Measurements from ENCODE around the gene CLCN6. TPM values are rescaled to one million over a fixed set of nuclear protein-coding genes. Genes with fewer than 3 reads are reported as not detected.
A peak's percentile ranks its signal among the peaks of the same experiment; 100 is the strongest.

CLCN6 gene
- total RNA-seq, 2 donors from 2014 or later = 29.6 to 31.5 TPM

DNA sequence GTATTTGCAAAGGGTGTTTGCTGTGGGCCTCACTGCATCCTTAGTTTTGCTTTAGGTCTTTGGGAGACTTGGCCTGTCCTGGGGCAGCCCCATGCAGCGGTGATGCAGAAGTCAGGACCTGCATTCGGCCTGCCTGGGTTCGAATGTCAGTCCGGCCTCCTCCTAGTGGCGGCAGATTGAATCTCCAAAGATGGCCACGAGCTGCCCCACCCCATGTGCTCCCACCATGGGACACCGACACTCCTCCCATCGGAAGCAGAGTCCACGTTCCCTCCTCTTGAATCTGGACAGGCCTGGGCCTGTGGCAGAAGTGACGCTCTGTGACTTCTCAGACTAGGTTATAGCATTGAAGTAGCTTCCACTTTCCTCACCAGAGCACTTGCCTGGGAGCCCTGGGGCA, 69.1 kb downstream of the CLCN6 start:
- no peaks in the 10 kb centered on the region for H3K36me3 ChIP-seq (ENCODE audit: control insufficient read depth, insufficient read depth, low read length)
- H3K9me3 Mint-ChIP-seq = no peaks in the 10 kb centered on the region
- TF ChIP-seq, protein P1, sequence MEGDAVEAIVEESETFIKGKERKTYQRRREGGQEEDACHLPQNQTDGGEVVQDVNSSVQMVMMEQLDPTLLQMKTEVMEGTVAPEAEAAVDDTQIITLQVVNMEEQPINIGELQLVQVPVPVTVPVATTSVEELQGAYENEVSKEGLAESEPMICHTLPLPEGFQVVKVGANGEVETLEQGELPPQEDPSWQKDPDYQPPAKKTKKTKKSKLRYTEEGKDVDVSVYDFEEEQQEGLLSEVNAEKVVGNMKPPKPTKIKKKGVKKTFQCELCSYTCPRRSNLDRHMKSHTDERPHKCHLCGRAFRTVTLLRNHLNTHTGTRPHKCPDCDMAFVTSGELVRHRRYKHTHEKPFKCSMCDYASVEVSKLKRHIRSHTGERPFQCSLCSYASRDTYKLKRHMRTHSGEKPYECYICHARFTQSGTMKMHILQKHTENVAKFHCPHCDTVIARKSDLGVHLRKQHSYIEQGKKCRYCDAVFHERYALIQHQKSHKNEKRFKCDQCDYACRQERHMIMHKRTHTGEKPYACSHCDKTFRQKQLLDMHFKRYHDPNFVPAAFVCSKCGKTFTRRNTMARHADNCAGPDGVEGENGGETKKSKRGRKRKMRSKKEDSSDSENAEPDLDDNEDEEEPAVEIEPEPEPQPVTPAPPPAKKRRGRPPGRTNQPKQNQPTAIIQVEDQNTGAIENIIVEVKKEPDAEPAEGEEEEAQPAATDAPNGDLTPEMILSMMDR (conservative IDR thresholded peaks at IDR 0.05) = peak; percentile 57
- no peak overlapping the region for H3K4me3 Mint-ChIP-seq
- WGBS, 2 experiments (ENCODE audit: insufficient coverage in 1 of 2, insufficient read length in 1 of 2) = 88 to 89% methylated on average over 7 to 10 of the region's 10 CpGs
- H3K4me3 ChIP-seq (ENCODE audit: low read length) = no peak overlapping the region
- H3K36me3 Mint-ChIP-seq (ENCODE audit: low read depth) = no peaks in the 10 kb centered on the region
- H3K9ac ChIP-seq (ENCODE audit: extremely low read depth, low read length, poor library complexity, severe bottlenecking) = no peak overlapping the region
- H3K4me1 ChIP-seq (ENCODE audit: control insufficient read depth, insufficient read depth, low read length) = peaks cover 9% of the 10 kb centered on the region
- no peaks in the 10 kb centered on the region for H3K27me3 ChIP-seq (ENCODE audit: control insufficient read depth, insufficient read depth, low read length, poor library complexity, severe bottlenecking)
- no peaks in the 10 kb centered on the region for H3K9me3 ChIP-seq (ENCODE audit: control insufficient read depth, low read length)
- H3K27ac ChIP-seq (ENCODE audit: low read depth, low read length) = no peak overlapping the region
- peak; percentile 61 for DNase-seq
- H3K4me1 Mint-ChIP-seq = peaks cover 20% of the 10 kb centered on the region
- H3K27me3 Mint-ChIP-seq (ENCODE audit: insufficient read depth) = no peaks in the 10 kb centered on the region
- no peak overlapping the region for H3K27ac Mint-ChIP-seq

GRCh38 chr1:11877074-11877473, 71.1 kb downstream of the CLCN6 start:
- H3K27me3 Mint-ChIP-seq (ENCODE audit: insufficient read depth) = peaks cover 2% of the 10 kb centered on the region
- no peak overlapping the region for H3K4me3 ChIP-seq (ENCODE audit: low read length)
- no peak overlapping the region for H3K27ac Mint-ChIP-seq

DNA sequence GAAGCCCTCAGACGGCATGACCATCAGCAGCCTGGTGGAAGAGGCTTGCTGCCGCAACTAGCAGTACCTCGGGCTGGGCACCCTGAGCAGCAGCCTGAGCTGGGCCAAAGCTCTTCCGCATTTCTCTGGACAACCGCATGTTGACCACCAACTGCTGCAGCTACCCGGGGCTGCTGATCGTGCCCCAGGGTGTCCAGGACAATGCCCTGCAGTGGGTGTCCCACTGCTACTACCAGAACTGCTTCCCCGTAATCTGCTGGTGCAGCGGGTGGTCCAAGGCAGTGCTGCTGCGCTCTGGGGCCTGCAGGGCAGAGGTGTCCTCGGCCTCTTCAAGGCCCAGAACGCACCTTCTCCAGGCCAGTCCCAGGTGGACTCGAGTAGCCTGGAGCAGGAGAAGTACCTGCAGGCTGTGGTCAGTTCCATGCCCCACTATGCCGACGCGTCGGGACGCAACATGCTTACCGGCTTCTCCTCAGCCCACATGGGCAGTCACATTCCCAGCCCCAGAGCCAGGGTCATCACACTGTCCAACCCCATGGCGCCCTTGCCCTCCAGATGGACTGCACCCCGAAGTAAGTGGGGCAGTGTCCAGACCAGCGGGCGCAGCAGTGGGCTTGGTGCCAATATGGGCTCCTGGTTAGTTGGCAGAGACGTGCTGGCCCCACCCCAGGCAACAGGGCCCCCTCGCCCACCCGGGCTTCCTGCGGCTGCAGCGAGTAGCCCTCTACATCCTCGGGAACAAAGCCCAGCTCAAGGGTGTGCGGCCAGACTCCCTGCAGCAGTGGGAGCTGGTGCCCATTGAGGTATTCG, 72.3 kb downstream of the CLCN6 start:
- Mint-ChIP-seq H3K9me3 (no peaks in the 10 kb centered on the region), H3K36me3 (ENCODE audit: low read depth) (no peaks in the 10 kb centered on the region), H3K4me1 (peaks cover 26% of the 10 kb centered on the region), H3K27me3 (ENCODE audit: insufficient read depth) (peaks cover 2% of the 10 kb centered on the region), H3K4me3 (no peak overlapping the region), H3K27ac (no peak overlapping the region)
- H3K4me1 ChIP-seq (ENCODE audit: control insufficient read depth, insufficient read depth, low read length) = peaks cover 14% of the 10 kb centered on the region
- no peak overlapping the region for H3K27ac ChIP-seq (ENCODE audit: low read depth, low read length)
- 93% methylated on average over 29 to 31 of the region's 31 CpGs for WGBS, 2 experiments (ENCODE audit: insufficient coverage in 1 of 2, insufficient read length in 1 of 2)
- no peaks in the 10 kb centered on the region for H3K27me3 ChIP-seq (ENCODE audit: control insufficient read depth, insufficient read depth, low read length, poor library complexity, severe bottlenecking)
- H3K4me3 ChIP-seq (ENCODE audit: low read length) = no peak overlapping the region
- no peaks in the 10 kb centered on the region for H3K36me3 ChIP-seq (ENCODE audit: control insufficient read depth, insufficient read depth, low read length)
- TF ChIP-seq, protein P1 (conservative IDR thresholded peaks at IDR 0.05) = no peak
- no peaks in the 10 kb centered on the region for H3K9me3 ChIP-seq (ENCODE audit: control insufficient read depth, low read length)
- H3K9ac ChIP-seq (ENCODE audit: extremely low read depth, low read length, poor library complexity, severe bottlenecking) = no peak overlapping the region
- DNase-seq = no peak

More at GRCh38 chr1:11877074-11877473, 71.1 kb downstream of the CLCN6 start:
- Mint-ChIP-seq H3K4me1 (peaks cover 20% of the 10 kb centered on the region), H3K9me3 (no peaks in the 10 kb centered on the region), H3K36me3 (ENCODE audit: low read depth) (no peaks in the 10 kb centered on the region), H3K4me3 (no peak overlapping the region)
- TF ChIP-seq, protein P1 (conservative IDR thresholded peaks at IDR 0.05) = no peak
- Histone ChIP-seq H3K27me3 (ENCODE audit: control insufficient read depth, insufficient read depth, low read length, poor library complexity, severe bottlenecking) (no peaks in the 10 kb centered on the region), H3K4me1 (ENCODE audit: control insufficient read depth, insufficient read depth, low read length) (peaks cover 9% of the 10 kb centered on the region), H3K27ac (ENCODE audit: low read depth, low read length) (no peak overlapping the region), H3K9ac (ENCODE audit: extremely low read depth, low read length, poor library complexity, severe bottlenecking) (no peak overlapping the region), H3K9me3 (ENCODE audit: control insufficient read depth, low read length) (no peaks in the 10 kb centered on the region), H3K36me3 (ENCODE audit: control insufficient read depth, insufficient read depth, low read length) (no peaks in the 10 kb centered on the region)
- WGBS, 2 experiments (ENCODE audit: insufficient coverage in 1 of 2, insufficient read length in 1 of 2) = 57 to 65% methylated on average over 1 to 4 of the region's 6 CpGs
- no peak for DNase-seq
